IPS-18a (cell line): ENCODE results near the gene CACNG8.
A peak's percentile ranks its signal among the peaks of the same experiment; 100 is the strongest.

Experiments
- H3K27ac ChIP-seq: one replicate; pipeline ENCODE4 v1.5.1; 2013; ENCODE audit warnings: low read length
- H3K27me3 ChIP-seq: one replicate; pipeline ENCODE4 v1.6.1; 2013; ENCODE audit warnings: mild to moderate bottlenecking, low read length; ENCODE audit not compliant: control insufficient read depth, insufficient read depth
- H3K36me3 ChIP-seq: one replicate; pipeline ENCODE4 v1.6.1; 2013; ENCODE audit warnings: low read depth, low read length; ENCODE audit not compliant: control insufficient read depth
- H3K4me1 ChIP-seq: one replicate; pipeline ENCODE4 v1.6.1; 2013; ENCODE audit warnings: low read depth, low read length; ENCODE audit not compliant: control insufficient read depth
- H3K4me3 ChIP-seq: one replicate; pipeline ENCODE4 v1.5.1; 2013; ENCODE audit warnings: low read length
- H3K9ac ChIP-seq: one replicate; pipeline ENCODE4 v1.6.1; 2013; ENCODE audit warnings: mild to moderate bottlenecking, low read length, moderate library complexity
- H3K9me3 ChIP-seq: one replicate; pipeline ENCODE4 v1.6.1; 2013; ENCODE audit warnings: low read depth, low read length; ENCODE audit not compliant: control insufficient read depth

Gene CACNG8

GRCh38 chr19:53966931-53967330 lies 4.2 kb downstream of the CACNG8 start:
- Histone ChIP-seq H3K4me1 (no peaks in the 10 kb centered on the region), H3K27ac (no peak overlapping the region), H3K9ac (no peak overlapping the region), H3K9me3 (no peaks in the 10 kb centered on the region), H3K27me3 (no peaks in the 10 kb centered on the region), H3K36me3 (peaks cover 34% of the 10 kb centered on the region), H3K4me3 (no peak overlapping the region)

- Histone ChIP-seq H3K4me3 (no peak overlapping the region), H3K9ac (no peak overlapping the region), H3K4me1 (no peaks in the 10 kb centered on the region), H3K27me3 (no peaks in the 10 kb centered on the region), H3K9me3 (no peaks in the 10 kb centered on the region), H3K27ac (no peak overlapping the region), H3K36me3 (peaks cover 35% of the 10 kb centered on the region)
Measured at GRCh38 chr19:53969366-53969765, 6.6 kb downstream of the CACNG8 start.

- no peak overlapping the region for H3K9ac ChIP-seq
- peaks cover 22% of the 10 kb centered on the region for H3K36me3 ChIP-seq
- H3K27me3 ChIP-seq: no peaks in the 10 kb centered on the region
- H3K27ac ChIP-seq: no peak overlapping the region
- H3K4me3 ChIP-seq: no peak overlapping the region
- no peaks in the 10 kb centered on the region for H3K9me3 ChIP-seq
- H3K4me1 ChIP-seq: no peaks in the 10 kb centered on the region
Measured at GRCh38 chr19:53971673-53972072, 8.9 kb downstream of the CACNG8 start.

GRCh38 chr19:53977429-53977990 lies 14.8 kb downstream of the CACNG8 start:
- no peaks in the 10 kb centered on the region for H3K27me3 ChIP-seq
- peak overlapping the region; percentile 70 for H3K4me3 ChIP-seq
- no peaks in the 10 kb centered on the region for H3K9me3 ChIP-seq
- H3K27ac ChIP-seq: no peak overlapping the region
- peaks cover 7% of the 10 kb centered on the region for H3K36me3 ChIP-seq
- peaks cover 15% of the 10 kb centered on the region for H3K4me1 ChIP-seq
- no peak overlapping the region for H3K9ac ChIP-seq

GRCh38 chr19:53977991-53978731 lies 15.4 kb downstream of the CACNG8 start:
- no peak overlapping the region for H3K27ac ChIP-seq
- peaks cover 15% of the 10 kb centered on the region for H3K4me1 ChIP-seq
- no peak overlapping the region for H3K9ac ChIP-seq
- peaks cover 7% of the 10 kb centered on the region for H3K36me3 ChIP-seq
- H3K27me3 ChIP-seq: peaks cover under 1% of the 10 kb centered on the region
- peak overlapping the region; percentile 70 for H3K4me3 ChIP-seq
- no peaks in the 10 kb centered on the region for H3K9me3 ChIP-seq

- Histone ChIP-seq H3K4me3 (peak overlapping the region; percentile 78), H3K9ac (peak overlapping the region; percentile 75), H3K4me1 (peaks cover 15% of the 10 kb centered on the region), H3K36me3 (peaks cover 4% of the 10 kb centered on the region), H3K27ac (peak overlapping the region; percentile 47), H3K27me3 (peaks cover 4% of the 10 kb centered on the region), H3K9me3 (no peaks in the 10 kb centered on the region)
Measured at GRCh38 chr19:53978975-53979801, 16.5 kb downstream of the CACNG8 start.

- H3K4me3 ChIP-seq: peak overlapping the region; percentile 78
- H3K36me3 ChIP-seq: peaks cover 1% of the 10 kb centered on the region
- H3K27ac ChIP-seq: peak overlapping the region; percentile 60
- H3K9ac ChIP-seq: peak overlapping the region; percentile 75
- peaks cover 4% of the 10 kb centered on the region for H3K27me3 ChIP-seq
- H3K4me1 ChIP-seq: peaks cover 15% of the 10 kb centered on the region
- H3K9me3 ChIP-seq: no peaks in the 10 kb centered on the region
Measured at GRCh38 chr19:53980539-53981375, 18.0 kb downstream of the CACNG8 start.

GRCh38 chr19:53981376-53981951 lies 18.7 kb downstream of the CACNG8 start:
- H3K36me3 ChIP-seq: no peaks in the 10 kb centered on the region
- H3K27me3 ChIP-seq: peaks cover 4% of the 10 kb centered on the region
- H3K9me3 ChIP-seq: no peaks in the 10 kb centered on the region
- H3K4me1 ChIP-seq: peaks cover 15% of the 10 kb centered on the region
- no peak overlapping the region for H3K9ac ChIP-seq
- H3K27ac ChIP-seq: no peak overlapping the region
- H3K4me3 ChIP-seq: peak overlapping the region; percentile 78

- H3K9me3 ChIP-seq: no peaks in the 10 kb centered on the region
- H3K4me1 ChIP-seq: peaks cover 15% of the 10 kb centered on the region
- H3K27me3 ChIP-seq: peaks cover 4% of the 10 kb centered on the region
- H3K36me3 ChIP-seq: no peaks in the 10 kb centered on the region
- no peak overlapping the region for H3K27ac ChIP-seq
- peak overlapping the region; percentile 35 for H3K4me3 ChIP-seq
- H3K9ac ChIP-seq: no peak overlapping the region
Measured at GRCh38 chr19:53982001-53982451, 19.3 kb downstream of the CACNG8 start.

- Histone ChIP-seq H3K36me3 (no peaks in the 10 kb centered on the region), H3K4me3 (no peak overlapping the region), H3K9ac (no peak overlapping the region), H3K9me3 (no peaks in the 10 kb centered on the region), H3K27me3 (peaks cover 9% of the 10 kb centered on the region), H3K4me1 (peaks cover 15% of the 10 kb centered on the region), H3K27ac (no peak overlapping the region)
Measured at GRCh38 chr19:53982611-53983010, 19.9 kb downstream of the CACNG8 start.
